SH-SY5Y (cell line): ENCODE measurements around the gene IL1A.

ENCODE experiments used
- GATA2 ChIP-seq: IDR thresholded peaks from 2 replicates; pipeline ENCODE4 v1.6.1; 2011; ENCODE audit warnings: mild to moderate bottlenecking, low read depth, low read length
- GATA3 ChIP-seq: IDR thresholded peaks from 2 replicates; pipeline ENCODE4 v1.6.1; 2011; ENCODE audit warnings: low read depth, mild to moderate bottlenecking, low read length, moderate library complexity

IL1A gene

DNA sequence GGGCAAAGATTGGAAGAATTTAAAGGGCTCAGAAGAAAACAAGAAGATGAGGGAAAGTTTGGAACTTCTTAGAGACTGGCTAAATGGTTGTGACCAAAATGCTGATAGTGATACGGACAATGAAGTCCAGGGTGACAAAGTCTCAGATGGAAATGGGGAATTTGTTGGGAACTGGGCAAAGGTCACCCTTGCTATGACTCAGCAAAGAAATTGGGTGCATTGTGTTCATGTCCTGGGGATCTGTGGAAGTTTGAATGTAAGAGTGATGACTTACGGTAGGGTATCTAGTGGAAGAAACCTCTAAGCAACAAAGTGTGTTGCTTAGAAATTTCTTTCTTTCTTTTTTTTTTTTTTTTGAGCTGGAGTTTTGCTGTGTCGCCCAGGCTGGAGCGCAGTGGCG lies 6.0 kb upstream of the IL1A start:
- no peak for TF ChIP-seq GATA3
- TF ChIP-seq GATA2, result no peak

DNA sequence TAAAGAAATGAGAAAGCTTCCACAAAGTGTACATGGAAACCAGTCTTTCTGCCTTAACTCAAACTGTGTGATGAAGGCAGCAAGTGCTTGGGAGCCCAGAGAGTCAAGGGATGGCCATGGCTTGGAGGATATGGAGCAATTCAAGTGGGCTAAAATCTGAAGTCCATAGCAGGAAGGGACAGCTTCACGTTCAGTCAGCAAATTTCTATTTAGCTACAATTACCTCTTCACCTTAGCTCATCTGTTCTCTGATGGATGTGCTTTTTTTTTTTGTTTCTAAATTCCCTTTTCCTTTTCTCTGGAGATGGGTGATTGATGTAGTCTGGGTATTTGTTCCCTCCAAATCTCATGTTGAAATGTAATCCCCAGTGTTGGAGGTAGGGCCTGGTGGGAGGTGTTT lies 4.9 kb upstream of the IL1A start:
- TF ChIP-seq GATA2 (no peak), GATA3 (no peak)

- no peak for TF ChIP-seq GATA2
- TF ChIP-seq GATA3, result no peak
Observed at GRCh38 chr2:112788653-112789052, 4.4 kb upstream of the IL1A start.

DNA sequence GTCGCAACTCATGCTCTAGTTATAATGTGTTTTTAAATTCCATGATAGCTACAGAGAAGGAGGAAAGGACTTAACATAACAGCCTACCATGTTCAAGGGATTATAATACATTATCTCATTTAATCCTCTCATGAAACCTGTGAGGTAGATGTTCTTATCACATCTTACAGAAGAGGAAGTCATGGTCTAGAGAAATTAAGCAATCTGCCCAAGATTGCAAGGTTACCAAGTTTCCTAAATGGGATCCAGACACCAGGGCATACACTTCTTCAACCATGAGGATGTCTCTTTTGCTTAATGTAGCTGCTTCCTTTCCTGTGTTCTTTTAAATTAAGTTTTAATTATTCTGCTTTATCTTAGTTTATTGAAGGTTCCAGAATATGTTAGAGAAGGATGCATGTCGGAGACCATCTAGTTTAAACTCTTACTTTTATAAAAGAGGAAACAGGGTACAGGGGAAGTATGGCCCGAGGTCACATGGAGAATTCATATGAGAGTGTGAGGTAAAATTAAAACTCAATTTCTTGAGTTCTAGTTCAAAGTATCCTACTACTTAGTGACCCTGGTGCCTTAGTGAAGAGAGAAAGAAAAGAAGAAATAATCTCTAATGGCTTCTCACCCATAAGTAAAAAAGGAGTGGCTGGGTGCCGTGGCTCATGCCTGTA lies 3.6 kb upstream of the IL1A start:
- no peak for TF ChIP-seq GATA2
- TF ChIP-seq GATA3, result no peak

GRCh38 chr2:112787294-112787693 lies 3.0 kb upstream of the IL1A start:
- TF ChIP-seq GATA2 (no peak), GATA3 (no peak)

GRCh38 chr2:112783187-112783714 lies 1.0 kb downstream of the IL1A start:
- TF ChIP-seq GATA2 (no peak), GATA3 (no peak)

- TF ChIP-seq GATA3, result no peak
- TF ChIP-seq GATA2, result no peak
Observed at GRCh38 chr2:112782234-112782799, 2.0 kb downstream of the IL1A start.

DNA sequence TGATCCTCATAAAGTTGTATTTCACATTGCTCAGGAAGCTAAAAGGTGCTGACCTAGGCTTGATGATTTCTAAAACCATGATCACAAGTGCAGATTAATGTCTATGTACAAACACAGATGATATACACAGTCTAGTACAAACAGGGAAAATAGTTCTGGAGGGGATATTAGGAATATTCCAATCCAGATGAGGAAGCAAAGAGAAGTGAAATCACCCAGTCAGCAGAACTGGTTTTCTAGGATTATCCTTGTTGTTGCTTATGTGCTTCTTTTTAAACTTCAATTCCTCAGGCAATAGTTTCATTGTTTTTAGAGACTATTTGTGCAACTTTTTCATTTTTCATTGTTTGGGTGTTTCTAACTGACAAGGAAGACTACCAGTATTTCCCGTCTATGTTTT lies 4.7 kb downstream of the IL1A start:
- TF ChIP-seq GATA3, result no peak

DNA sequence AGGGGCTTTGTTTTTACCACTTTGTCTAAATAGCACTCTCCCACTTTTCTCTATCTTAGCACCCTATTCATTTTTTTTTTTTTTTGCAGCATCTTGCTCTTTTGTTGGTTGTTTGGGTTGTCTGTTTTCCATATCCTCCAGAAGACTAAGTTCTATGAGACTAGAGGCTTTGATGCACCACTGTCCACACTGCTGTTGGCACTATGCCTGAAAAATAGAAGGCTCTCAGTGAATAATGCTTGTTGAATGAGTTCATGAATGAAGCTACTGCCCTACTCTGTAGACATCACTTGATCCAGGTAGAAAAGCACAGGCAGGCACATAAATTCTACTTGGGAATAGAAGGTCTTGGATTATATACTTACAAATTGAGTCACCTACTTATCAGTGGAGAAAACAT lies 7.3 kb downstream of the IL1A start:
- TF ChIP-seq GATA2 (no peak), GATA3 (no peak)

DNA sequence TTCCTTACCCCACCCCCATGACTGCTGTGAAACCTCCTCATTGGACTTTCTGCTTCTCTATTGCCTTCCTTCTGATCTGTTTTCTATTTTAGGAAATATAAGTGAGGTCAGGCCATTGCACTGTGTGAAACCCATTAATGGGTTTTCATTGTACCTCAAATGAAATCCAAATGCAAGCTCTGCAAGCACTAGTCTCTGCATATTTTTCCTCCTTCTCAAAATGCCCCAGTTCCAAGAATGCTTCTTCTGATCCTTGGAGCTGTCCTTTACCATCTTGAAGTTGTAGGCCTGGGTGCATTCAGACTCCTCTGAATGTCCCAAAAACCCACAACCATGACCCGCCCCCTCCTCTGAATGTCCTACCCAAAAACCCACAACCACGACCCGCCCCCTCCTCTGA lies 8.2 kb downstream of the IL1A start:
- TF ChIP-seq GATA2, result no peak
- TF ChIP-seq GATA3, result no peak

DNA sequence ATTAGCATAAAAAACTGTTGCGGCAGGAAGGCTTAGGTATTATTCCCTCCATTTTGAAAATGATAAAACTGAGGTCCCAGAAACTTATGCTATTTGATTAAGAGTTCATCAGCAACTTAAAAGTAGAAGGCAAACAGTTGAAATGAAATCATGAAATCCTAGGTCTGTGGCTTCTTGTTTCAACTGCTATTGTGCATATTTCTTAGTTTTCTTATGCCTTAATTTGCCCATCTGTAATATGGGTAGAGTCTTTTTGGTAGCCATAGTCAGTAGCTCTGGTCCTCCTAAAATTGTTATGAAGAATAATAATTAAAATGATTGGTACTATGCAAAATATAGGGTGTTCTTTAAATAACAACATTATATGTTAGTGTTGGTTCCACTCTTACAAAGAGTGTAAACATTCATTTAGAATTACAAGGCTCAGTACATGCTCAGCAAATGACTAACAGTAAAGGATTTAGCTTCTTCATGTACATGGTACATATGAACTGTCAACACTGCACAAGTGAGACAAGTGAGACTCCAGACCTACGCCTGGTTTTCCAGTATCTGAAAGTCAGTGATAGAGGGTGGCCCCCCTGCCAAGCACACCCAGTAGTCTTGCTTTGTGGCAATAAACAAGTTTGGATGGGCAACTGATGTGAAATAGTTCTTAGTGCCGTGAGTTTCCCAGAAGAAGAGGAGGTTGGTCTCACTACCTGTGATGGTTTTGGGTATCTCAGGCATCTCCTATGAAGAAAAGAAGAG lies 9.6 kb downstream of the IL1A start:
- TF ChIP-seq GATA3, result no peak
- TF ChIP-seq GATA2, result no peak

DNA sequence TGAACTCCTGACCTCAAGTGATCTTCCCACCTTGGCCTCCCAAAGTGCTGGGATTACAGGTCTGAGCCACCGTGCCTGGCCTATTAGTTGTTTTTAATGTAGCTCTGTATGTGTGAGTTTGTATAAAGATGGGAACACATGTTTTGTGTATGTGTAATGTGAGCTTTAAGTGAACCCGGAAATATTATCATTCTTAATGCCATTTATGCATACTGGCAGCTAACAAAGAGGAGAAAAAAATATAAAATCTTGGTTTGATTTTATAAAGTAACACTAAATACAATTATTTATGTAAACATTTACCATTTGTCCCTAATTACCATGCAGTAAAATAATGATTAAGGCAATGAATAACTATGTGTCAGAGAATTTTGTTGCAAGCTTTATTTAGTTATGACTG lies 10.7 kb downstream of the IL1A start:
- TF ChIP-seq GATA3 (no peak), GATA2 (no peak)

GRCh38 chr2:112772911-112773475 lies 11.3 kb downstream of the IL1A start:
- no peak for TF ChIP-seq GATA3
- no peak for TF ChIP-seq GATA2

DNA sequence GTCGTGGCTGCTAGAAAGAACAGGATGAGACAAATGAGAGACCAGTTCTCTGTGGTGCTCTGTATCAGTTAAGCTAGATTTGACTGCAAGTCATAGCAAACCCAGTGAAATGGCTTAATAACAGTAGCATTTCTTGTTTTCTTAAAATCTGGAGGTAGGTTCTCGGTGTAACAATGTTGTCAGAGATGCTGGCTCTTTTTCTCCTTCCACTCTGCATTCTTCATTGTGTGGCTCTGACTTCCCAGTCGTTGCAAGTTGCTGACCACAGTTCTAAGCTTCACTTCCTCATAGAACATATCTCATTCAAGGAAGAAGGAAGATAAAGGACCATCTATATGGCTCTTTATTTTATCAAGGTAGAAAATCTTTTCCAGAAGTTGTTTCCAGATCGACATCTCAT lies 12.0 kb downstream of the IL1A start:
- no peak for TF ChIP-seq GATA2
- no peak for TF ChIP-seq GATA3

DNA sequence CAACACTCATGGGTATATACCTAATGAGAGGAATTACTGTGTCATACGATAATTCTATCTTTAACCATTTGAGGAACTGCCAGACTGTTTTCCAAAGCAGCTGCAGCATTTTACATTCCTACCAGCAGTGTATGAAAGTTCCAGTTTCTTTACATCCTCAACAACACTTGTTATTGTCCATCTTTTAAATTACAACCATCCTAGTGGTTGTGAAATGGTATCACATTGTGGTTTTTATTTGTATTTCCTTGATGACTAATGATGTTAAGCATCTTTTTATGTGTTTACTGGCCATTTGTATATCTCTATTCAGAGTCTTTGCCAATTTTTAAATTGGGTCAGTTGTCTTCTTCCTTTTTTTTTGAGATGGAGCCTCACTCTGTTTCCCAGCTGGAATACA lies 15.9 kb downstream of the IL1A start:
- TF ChIP-seq GATA3 (no peak), GATA2 (no peak)
